Calu3 (cell line): Measurements from ENCODE around the gene GNG12. TPM values are rescaled to one million over a fixed set of nuclear protein-coding genes. Genes with fewer than 3 reads are reported as not detected.

Source experiments
- BruUV-seq: library from RNA; stranded (reverse); fragments of 400-500 nt; replicated peaks from 2 replicates; lab custom pipeline; 2021; lab: Mats Ljungman, UMichigan
- CTCF ChIA-PET: fragments of 300-600 bp; sonication (Branson Sonifier 250); formaldehyde crosslinking; loops from one replicate; lab custom pipeline; 2022; ENCODE audit warnings: antibody characterized with exemption; lab: Charles Lee
- DNase-seq: peaks from one replicate; pipeline ENCODE4 v3.0.0; 2022
- H3K27ac Mint-ChIP-seq: one replicate; pipeline ENCODE4 v1.8.0; 2022; ENCODE audit warnings: mixed read lengths; ENCODE audit not compliant: unreplicated experiment
- H3K27me3 Mint-ChIP-seq: one replicate; pipeline ENCODE4 v1.8.0; 2022; ENCODE audit warnings: mixed read lengths; ENCODE audit not compliant: unreplicated experiment
- H3K36me3 Mint-ChIP-seq: one replicate; pipeline ENCODE4 v1.8.0; 2022; ENCODE audit warnings: mild to moderate bottlenecking, moderate library complexity, mixed read lengths; ENCODE audit not compliant: insufficient read depth, unreplicated experiment
- H3K4me1 Mint-ChIP-seq: one replicate; pipeline ENCODE4 v1.8.0; 2022; ENCODE audit warnings: mild to moderate bottlenecking, low read depth, mixed read lengths; ENCODE audit not compliant: unreplicated experiment
- H3K4me3 Mint-ChIP-seq: one replicate; pipeline ENCODE4 v1.8.0; 2022; ENCODE audit warnings: mild to moderate bottlenecking, low read depth, moderate library complexity, mixed read lengths; ENCODE audit not compliant: unreplicated experiment
- H3K9me3 Mint-ChIP-seq: one replicate; pipeline ENCODE4 v1.8.0; 2022; ENCODE audit warnings: low read depth, mixed read lengths; ENCODE audit not compliant: unreplicated experiment
- intact Hi-C: fragments of 100-400 bp; cut with micrococcal nuclease; formaldehyde crosslinking; loops from one replicate; pipeline ENCODE4 v1.10.0; 2022; ENCODE audit not compliant: unreplicated experiment
- total RNA-seq: library from RNA; stranded (reverse); gene quantifications from 2 replicates; pipeline ENCODE4 v1.2.3, GENCODE V29; 2022
- TF ChIP-seq, protein P1 (sequence below): fragments of 200-600 bp; IDR thresholded peaks from one replicate; pipeline ENCODE4 v1.8.0; 2022; ENCODE audit warnings: antibody characterized with exemption; ENCODE audit not compliant: unreplicated experiment

The GNG12 gene
- total RNA-seq, 1 experiment from 2014 or later, result 85.6 TPM

DNA sequence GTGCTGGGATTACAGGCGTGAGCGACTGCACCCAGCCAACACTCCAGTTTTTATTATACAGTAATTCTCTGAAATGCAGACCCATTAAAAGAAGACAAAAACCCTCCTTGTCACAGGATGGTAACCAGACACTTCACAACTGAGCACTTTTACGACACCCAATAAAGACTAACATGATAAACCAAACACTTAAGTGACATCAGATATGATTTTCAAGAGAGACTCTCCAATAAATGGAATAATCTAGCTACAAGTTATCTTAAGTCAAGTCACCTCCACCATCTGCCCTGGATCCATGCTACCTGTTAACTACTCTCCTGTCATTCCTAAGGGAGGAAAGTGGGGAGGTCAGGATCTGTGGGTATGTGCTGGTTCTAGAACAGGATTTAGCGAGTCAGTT lies 5.6 kb downstream of the GNG12 start:
- TF ChIP-seq, protein P1, sequence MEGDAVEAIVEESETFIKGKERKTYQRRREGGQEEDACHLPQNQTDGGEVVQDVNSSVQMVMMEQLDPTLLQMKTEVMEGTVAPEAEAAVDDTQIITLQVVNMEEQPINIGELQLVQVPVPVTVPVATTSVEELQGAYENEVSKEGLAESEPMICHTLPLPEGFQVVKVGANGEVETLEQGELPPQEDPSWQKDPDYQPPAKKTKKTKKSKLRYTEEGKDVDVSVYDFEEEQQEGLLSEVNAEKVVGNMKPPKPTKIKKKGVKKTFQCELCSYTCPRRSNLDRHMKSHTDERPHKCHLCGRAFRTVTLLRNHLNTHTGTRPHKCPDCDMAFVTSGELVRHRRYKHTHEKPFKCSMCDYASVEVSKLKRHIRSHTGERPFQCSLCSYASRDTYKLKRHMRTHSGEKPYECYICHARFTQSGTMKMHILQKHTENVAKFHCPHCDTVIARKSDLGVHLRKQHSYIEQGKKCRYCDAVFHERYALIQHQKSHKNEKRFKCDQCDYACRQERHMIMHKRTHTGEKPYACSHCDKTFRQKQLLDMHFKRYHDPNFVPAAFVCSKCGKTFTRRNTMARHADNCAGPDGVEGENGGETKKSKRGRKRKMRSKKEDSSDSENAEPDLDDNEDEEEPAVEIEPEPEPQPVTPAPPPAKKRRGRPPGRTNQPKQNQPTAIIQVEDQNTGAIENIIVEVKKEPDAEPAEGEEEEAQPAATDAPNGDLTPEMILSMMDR, result no peak
- Mint-ChIP-seq H3K27me3 (no peaks in the 10 kb centered on the region), H3K4me3 (no peak overlapping the region), H3K9me3 (no peaks in the 10 kb centered on the region), H3K4me1 (peaks cover 35% of the 10 kb centered on the region), H3K27ac (no peak overlapping the region), H3K36me3 (peaks cover 16% of the 10 kb centered on the region)
- no TSS peak for BruUV-seq
- intact Hi-C loops, result no loop called here
- CTCF ChIA-PET, result interaction anchor here (0.6 kb wide), 1 partner anchor 199 kb away, joined by 3 read pairs; no protein-coding TSS in a partner anchor
- no peak for DNase-seq

- no peak overlapping the region for H3K4me3 Mint-ChIP-seq
- DNase-seq, result no peak
- H3K27ac Mint-ChIP-seq, result no peak overlapping the region
- TF ChIP-seq, protein P1, result no peak
- no peaks in the 10 kb centered on the region for H3K9me3 Mint-ChIP-seq
- H3K36me3 Mint-ChIP-seq, result no peaks in the 10 kb centered on the region
- CTCF ChIA-PET, result no interaction called here
- intact Hi-C loops, result no loop called here
- BruUV-seq, result no TSS peak
- no peaks in the 10 kb centered on the region for H3K27me3 Mint-ChIP-seq
- peaks cover 29% of the 10 kb centered on the region for H3K4me1 Mint-ChIP-seq
These were observed 7.7 kb downstream of the GNG12 start for GRCh38 chr1:67825591-67825990.

DNA sequence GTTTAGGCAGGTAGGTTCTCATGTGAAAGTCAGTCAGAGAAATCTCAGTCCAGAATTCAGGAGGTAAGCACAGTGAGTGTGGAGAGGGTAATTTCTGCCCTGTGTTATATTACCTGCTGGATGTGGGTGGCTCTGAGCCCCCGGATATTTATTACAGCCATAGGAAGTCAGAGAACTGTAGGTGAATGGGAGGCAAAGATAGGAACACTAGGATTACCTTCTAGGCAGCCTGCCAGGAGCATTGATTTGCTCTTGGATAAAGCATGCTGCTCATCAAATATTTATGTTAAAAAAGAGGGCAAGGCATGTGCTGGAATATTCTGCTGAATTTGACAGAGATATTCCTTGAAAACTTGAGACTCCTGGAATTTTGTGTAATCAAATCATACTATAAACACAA lies 8.5 kb downstream of the GNG12 start:
- Mint-ChIP-seq H3K27ac (no peak overlapping the region), H3K4me3 (no peak overlapping the region), H3K27me3 (no peaks in the 10 kb centered on the region), H3K4me1 (peaks cover 31% of the 10 kb centered on the region), H3K36me3 (no peaks in the 10 kb centered on the region), H3K9me3 (no peaks in the 10 kb centered on the region)
- CTCF ChIA-PET, result no interaction called here
- no TSS peak for BruUV-seq
- DNase-seq, result no peak
- intact Hi-C loops, result no loop called here
- TF ChIP-seq, protein P1, result no peak

- Mint-ChIP-seq H3K36me3 (no peaks in the 10 kb centered on the region), H3K27me3 (no peaks in the 10 kb centered on the region), H3K27ac (no peak overlapping the region), H3K9me3 (no peaks in the 10 kb centered on the region), H3K4me3 (no peak overlapping the region), H3K4me1 (peaks cover 42% of the 10 kb centered on the region)
- TF ChIP-seq, protein P1, result no peak
- no TSS peak for BruUV-seq
- CTCF ChIA-PET, result no interaction called here
- intact Hi-C loops, result no loop called here
- DNase-seq, result no peak
These were observed 9.7 kb downstream of the GNG12 start for GRCh38 chr1:67823615-67824014.
